ENCODE measurements around the gene CASTOR1.

CASTOR1 gene

GRCh38 chr22:30272781-30273601, 16.3 kb downstream of the CASTOR1 start:
- TF ChIP-seq CTCF (conservative IDR thresholded peaks at IDR 0.05; ENCODE audit: low read depth, low read length) = no peak
- DNase-seq (ENCODE audit: low read depth) = no peak
- H3K4me3 ChIP-seq (ENCODE audit: low read depth, low read length) = no peak overlapping the region

DNA sequence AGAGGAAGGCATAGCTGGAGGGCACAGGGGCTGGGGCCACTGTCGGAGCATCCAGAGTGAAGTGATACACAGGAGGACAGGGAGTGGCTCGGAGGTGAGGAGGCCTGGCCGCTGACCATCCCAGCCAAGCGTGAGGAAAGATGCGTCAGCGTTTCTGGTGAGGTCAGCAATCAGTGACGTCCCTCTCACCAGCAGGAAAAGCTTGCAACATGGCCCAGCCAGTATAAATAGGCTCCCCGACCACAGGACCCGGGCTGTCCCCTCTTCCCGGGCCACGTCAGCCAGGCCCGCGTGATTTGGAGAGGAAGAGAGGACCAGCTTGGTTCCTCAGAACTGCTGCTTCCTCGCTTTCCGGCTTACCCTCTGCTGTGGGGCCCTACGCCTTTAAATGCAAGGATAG, 18.5 kb downstream of the CASTOR1 start:
- TF ChIP-seq CTCF (conservative IDR thresholded peaks at IDR 0.05; ENCODE audit: low read depth, low read length) = no peak
- peak; percentile 80 for DNase-seq (ENCODE audit: low read depth)
- no peak overlapping the region for H3K4me3 ChIP-seq (ENCODE audit: low read depth, low read length)

GRCh38 chr22:30268331-30268730, 21.0 kb downstream of the CASTOR1 start:
- TF ChIP-seq CTCF (conservative IDR thresholded peaks at IDR 0.05; ENCODE audit: low read depth, low read length) = no peak
- H3K4me3 ChIP-seq (ENCODE audit: low read depth, low read length) = no peak overlapping the region
- no peak for DNase-seq (ENCODE audit: low read depth)

DNA sequence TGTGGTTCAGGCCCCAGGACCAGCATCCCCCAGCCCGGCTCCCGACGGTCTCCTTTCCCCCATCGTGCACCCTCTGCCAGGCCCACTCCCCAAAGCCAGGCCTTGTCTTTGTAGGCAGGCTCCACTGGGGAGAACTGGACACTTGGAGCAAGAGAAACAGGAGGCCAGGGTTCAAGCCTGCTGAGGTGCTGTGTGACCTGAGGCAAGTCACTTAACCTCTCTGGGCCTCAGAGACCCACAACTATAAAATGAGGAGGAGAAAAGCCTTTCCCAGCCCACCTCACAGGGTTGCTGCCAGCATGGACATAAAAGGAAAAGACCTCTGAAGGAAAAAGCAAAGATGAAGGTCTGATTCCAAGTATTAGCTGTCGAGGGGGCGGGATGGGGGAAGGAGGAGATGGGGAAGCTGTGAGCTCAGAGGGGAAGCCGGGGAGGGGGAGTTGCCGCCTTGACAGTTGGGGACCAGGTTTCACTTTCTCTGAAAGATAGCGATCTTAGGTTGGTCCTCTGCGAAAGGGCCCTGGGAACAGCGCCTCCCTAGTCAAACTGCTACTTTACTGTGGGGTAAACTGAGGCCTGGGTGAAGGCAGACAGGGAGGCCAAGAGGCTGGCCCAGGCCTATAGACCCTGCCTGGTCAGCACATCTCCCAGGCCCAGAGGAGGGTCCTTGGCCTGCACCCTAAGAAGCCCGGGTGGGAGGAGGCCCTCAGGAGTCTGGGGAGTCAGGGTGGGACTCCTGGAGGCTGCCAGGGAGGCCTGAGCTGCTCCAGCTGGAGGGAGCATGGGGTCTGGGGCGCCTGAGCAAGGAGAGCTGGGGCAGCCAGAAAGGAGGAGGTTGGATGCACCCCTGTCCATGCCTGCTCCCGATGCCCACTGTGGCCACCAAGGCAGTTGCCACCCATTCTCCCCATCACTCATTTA, 21.7 kb downstream of the CASTOR1 start:
- H3K4me3 ChIP-seq (ENCODE audit: low read depth, low read length) = no peak overlapping the region
- TF ChIP-seq CTCF (conservative IDR thresholded peaks at IDR 0.05; ENCODE audit: low read depth, low read length) = no peak
- DNase-seq (ENCODE audit: low read depth) = no peak

DNA sequence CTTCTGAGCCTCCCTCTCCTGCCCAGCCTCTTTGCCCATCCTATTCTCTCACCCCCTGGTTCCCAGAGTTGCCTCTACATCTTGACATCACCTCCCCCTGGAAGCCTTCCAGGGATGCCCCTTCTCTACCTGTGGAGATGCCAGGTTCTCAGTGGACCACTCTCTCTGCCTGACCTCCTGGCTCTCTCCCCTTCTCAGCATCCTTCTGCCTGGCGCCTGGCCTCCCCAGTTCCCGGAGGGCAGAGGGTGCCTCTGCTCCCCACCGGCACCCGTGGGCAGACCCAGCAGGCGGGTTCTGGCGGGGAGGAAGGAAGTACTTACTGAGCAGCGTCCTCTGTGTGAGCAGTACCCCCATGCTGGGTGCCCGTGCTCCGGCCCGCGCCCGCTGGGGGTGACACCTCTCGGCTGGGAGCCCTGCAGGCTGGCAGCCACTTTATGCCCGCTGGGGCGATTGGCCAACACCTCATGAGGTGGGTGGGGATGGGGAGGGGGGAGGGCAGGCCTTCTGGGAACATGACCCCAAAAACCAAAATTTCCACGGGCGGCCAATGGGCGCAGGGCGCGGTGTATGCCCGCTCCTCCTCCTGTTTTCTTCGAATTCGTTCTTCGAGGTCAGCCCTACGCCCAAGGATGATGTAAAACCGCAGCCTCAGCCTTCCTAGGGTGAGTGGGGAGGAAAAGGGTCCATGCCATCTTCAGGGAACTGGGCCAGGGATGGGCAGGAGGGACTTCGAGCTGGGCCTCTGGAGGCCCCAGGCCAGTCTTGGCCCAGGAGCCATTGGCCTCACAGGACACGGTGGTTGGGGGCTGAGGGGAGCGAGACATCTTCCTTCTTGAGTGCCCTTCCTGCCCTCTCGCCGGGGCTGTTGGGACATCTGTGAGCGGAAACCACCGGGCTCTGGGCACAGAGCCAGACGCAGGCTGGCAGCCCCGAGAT, 22.6 kb downstream of the CASTOR1 start, which contains the start of gene OSM:
Gene OSM, minus strand, starts transcription at position 407 of the 937 bp plus-strand sequence. Its CDS starts 52 bp downstream, at position 355.
- no peak for TF ChIP-seq CTCF (conservative IDR thresholded peaks at IDR 0.05; ENCODE audit: low read depth, low read length)
- H3K4me3 ChIP-seq (ENCODE audit: low read depth, low read length) = no peak within 1 kb of the TSS
- no peak for DNase-seq (ENCODE audit: low read depth)

- no peak overlapping the region for H3K4me3 ChIP-seq (ENCODE audit: low read depth, low read length)
- no peak for TF ChIP-seq CTCF (conservative IDR thresholded peaks at IDR 0.05; ENCODE audit: low read depth, low read length)
- DNase-seq (ENCODE audit: low read depth) = no peak
Observed at GRCh38 chr22:30265823-30266444, 23.4 kb downstream of the CASTOR1 start.

Measured in choroid plexus epithelial cell (primary cell).